GM23248 (cell line): Measurements from ENCODE around the gene SLC22A14.
"Not testable (repeated sequence)": the region's sequence is repeated elsewhere in the genome, so short reads cannot be mapped to it uniquely, and the experiment has no call there.

ENCODE experiments used
- EZH2 ChIP-seq: fragments of 200-600 bp; sonication (generic); IDR thresholded peaks from 2 replicates; pipeline ENCODE4 v1.6.1; 2018; ENCODE audit warnings: antibody characterized with exemption, mild to moderate bottlenecking; ENCODE audit not compliant: insufficient read depth, poor library complexity, severe bottlenecking
- EZH2phosphoT487 ChIP-seq: fragments of 200-600 bp; sonication (generic); IDR thresholded peaks from 2 replicates; pipeline ENCODE4 v1.6.1; 2018; ENCODE audit warnings: antibody characterized with exemption, moderate library complexity, mild to moderate bottlenecking, low read depth; ENCODE audit not compliant: insufficient read depth

DNA sequence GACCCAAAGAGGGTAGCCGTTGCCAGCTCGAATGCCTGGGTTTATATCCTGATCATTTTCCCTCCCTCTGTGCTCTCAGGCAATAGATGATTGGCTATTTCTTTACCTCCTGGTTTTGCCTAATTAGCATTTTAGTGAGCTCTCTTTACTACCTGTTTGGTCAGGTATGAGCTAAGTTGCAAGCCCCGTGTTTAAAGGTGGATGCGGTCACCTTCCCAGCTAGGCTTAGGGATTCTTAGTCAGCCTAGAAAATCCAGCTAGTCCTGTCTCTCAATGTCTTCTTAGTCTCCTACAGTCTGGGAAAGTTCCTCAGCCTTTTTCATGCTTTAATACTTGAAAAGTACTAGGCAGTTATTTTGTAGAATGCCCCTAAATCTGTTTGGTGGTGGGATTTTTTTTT is 15.0 kb downstream of the SLC22A14 start:
- not testable (repeated sequence) for TF ChIP-seq EZH2phosphoT487, EZH2
